ENCODE results near the gene UBE2S. TPM values are rescaled to one million over a fixed set of nuclear protein-coding genes. Genes with fewer than 3 reads are reported as not detected.

The UBE2S gene
- total RNA-seq, 1 donor from 2014 or later, result 53.4 TPM

DNA sequence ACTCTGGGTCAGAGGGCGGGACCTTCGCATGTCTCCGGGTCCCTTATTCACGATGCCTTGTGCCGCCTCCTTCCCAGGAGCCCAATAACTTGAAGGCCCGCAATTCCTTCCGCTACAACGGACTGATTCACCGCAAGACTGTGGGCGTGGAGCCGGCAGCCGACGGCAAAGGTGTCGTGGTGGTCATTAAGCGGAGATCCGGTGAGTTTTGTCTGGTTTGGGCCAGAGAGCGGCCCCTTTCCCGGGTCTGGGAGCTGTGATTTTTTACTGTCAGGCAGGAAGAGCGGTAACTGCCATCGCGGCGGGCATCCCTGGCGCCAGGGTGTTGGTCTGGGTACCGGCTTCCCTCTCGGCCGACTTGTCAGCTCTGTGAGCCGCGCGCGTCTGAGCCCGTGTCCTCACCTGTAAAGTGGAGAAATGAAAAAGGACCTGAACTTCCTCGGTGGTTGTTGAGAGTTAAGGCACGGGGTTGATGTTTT, 21.1 kb downstream of the UBE2S start:
- Histone ChIP-seq H3K4me3 (ENCODE audit: low read depth, low read length) (peak overlapping the region; percentile 82), H3K27me3 (ENCODE audit: control insufficient read depth, insufficient read depth, low read length) (no peaks in the 10 kb centered on the region), H3K36me3 (ENCODE audit: control insufficient read depth, insufficient read depth, low read length) (peaks cover 4% of the 10 kb centered on the region)
- DNase-seq (ENCODE audit: low read depth), result no peak
- TF ChIP-seq CTCF (IDR thresholded peaks at IDR 0.05; ENCODE audit: insufficient read depth, low read length, poor library complexity, severe bottlenecking), result no peak

GRCh38 chr19:55385724-55386492, 21.7 kb downstream of the UBE2S start, which contains the start of gene RPL28:
TSS of gene RPL28 (plus strand) at chr19:55385932. CDS start at chr19:55386358, 426 bp downstream.
- no peak for TF ChIP-seq CTCF (IDR thresholded peaks at IDR 0.05; ENCODE audit: insufficient read depth, low read length, poor library complexity, severe bottlenecking)
- peak; percentile 78 for DNase-seq (ENCODE audit: low read depth)
- no peaks in the 10 kb centered on the region for H3K27me3 ChIP-seq (ENCODE audit: control insufficient read depth, insufficient read depth, low read length)
- H3K4me3 ChIP-seq (ENCODE audit: low read depth, low read length), result peak within 1 kb of the TSS; percentile 82
- peaks cover 4% of the 10 kb centered on the region for H3K36me3 ChIP-seq (ENCODE audit: control insufficient read depth, insufficient read depth, low read length)

DNA sequence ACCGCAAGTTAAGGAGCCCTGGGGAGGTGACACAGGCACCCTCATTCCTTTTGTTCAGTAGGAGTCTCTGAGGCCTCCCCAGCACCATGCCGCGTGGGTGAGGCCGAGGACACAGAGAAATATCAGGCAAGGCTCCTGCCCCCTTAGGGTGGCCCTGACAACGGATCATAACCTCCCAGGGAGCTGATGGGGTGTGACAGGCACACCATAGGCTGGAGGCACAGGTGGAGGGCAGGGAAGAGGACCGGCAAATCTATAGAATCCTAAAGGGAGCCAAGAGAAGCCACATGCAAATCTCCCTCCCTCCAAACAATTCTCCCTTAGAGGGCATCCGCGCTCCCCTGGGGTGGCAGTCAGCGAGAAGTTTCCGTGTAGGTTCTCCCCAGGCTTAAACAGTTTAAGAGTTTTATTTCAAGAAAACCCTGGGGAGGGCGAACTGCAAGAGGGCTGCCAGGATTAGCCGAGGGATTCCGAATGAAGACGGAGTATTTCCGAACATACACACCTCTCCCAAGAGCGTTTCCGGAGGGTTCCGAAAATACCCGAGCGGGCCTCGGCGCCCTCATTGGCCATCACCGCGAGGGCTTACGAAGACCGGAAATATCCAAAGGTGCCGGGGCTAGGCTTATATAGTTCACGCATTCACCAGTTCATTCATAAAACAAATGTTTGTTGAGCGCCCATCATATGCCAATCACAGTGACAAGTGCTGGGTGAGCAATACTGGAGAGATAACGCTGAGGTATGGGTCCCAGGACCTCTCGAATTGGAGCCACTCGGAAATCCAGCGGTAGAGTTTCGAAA, 22.5 kb downstream of the UBE2S start:
- no peaks in the 10 kb centered on the region for H3K27me3 ChIP-seq (ENCODE audit: control insufficient read depth, insufficient read depth, low read length)
- TF ChIP-seq CTCF (IDR thresholded peaks at IDR 0.05; ENCODE audit: insufficient read depth, low read length, poor library complexity, severe bottlenecking), result no peak
- peak; percentile 90 for DNase-seq (ENCODE audit: low read depth)
- peaks cover 4% of the 10 kb centered on the region for H3K36me3 ChIP-seq (ENCODE audit: control insufficient read depth, insufficient read depth, low read length)
- peak overlapping the region; percentile 33 for H3K4me3 ChIP-seq (ENCODE audit: low read depth, low read length)

- Histone ChIP-seq H3K27me3 (ENCODE audit: control insufficient read depth, insufficient read depth, low read length) (no peaks in the 10 kb centered on the region), H3K4me3 (ENCODE audit: low read depth, low read length) (peak within 1 kb of the TSS; percentile 40), H3K36me3 (ENCODE audit: control insufficient read depth, insufficient read depth, low read length) (peaks cover 2% of the 10 kb centered on the region)
- DNase-seq (ENCODE audit: low read depth), result no peak
- no peak for TF ChIP-seq CTCF (IDR thresholded peaks at IDR 0.05; ENCODE audit: insufficient read depth, low read length, poor library complexity, severe bottlenecking)
Observed at GRCh38 chr19:55384131-55384919, 23.3 kb downstream of the UBE2S start, which contains the start of gene TMEM238. TSS of gene TMEM238 (minus strand) at chr19:55384292. CDS start at chr19:55384259, 33 bp downstream.

- H3K27me3 ChIP-seq (ENCODE audit: control insufficient read depth, insufficient read depth, low read length), result no peaks in the 10 kb centered on the region
- H3K4me3 ChIP-seq (ENCODE audit: low read depth, low read length), result peak overlapping the region; percentile 40
- no peak for DNase-seq (ENCODE audit: low read depth)
- no peaks in the 10 kb centered on the region for H3K36me3 ChIP-seq (ENCODE audit: control insufficient read depth, insufficient read depth, low read length)
- TF ChIP-seq CTCF (IDR thresholded peaks at IDR 0.05; ENCODE audit: insufficient read depth, low read length, poor library complexity, severe bottlenecking), result no peak
Observed at GRCh38 chr19:55383279-55384130, 24.1 kb downstream of the UBE2S start.
